AG04450 (cell line): Measurements from ENCODE around the gene ZC3H8. TPM values are rescaled to one million over a fixed set of nuclear protein-coding genes. Genes with fewer than 3 reads are reported as not detected.

Experiments
- CTCF ChIA-PET: fragments of 300-600, 350-600 bp; formaldehyde crosslinking; extraction: SDS; loops from one replicate; lab custom pipeline; 2022; ENCODE audit warnings: antibody characterized with exemption, inconsistent platforms; lab: Charles Lee
- POLR2A ChIA-PET: fragments of 350-600 bp; formaldehyde crosslinking; extraction: SDS; loops from one replicate; lab custom pipeline; 2021; ENCODE audit warnings: antibody characterized with exemption, inconsistent platforms; lab: Yijun Ruan, JAX
- DNase-seq: peaks from one replicate; pipeline ENCODE4 v3.0.0-alpha.2; 2011; ENCODE audit warnings: low read depth, low spot score
- H3K27ac ChIP-seq: one replicate; pipeline ENCODE4 v1.5.1; 2012; ENCODE audit warnings: low read depth, low read length, control low read depth
- H3K27me3 ChIP-seq: one replicate; pipeline ENCODE4 v1.6.0; 2012; ENCODE audit warnings: low read length; ENCODE audit not compliant: control insufficient read depth, insufficient read depth
- H3K4me3 ChIP-seq: 2 replicates; pipeline ENCODE4 v1.5.1; 2011; ENCODE audit warnings: mild to moderate bottlenecking, low read depth, low read length, control low read depth
- H3K9me3 ChIP-seq: 2 replicates; pipeline ENCODE4 v1.5.1; 2012; ENCODE audit warnings: low read length; ENCODE audit not compliant: control insufficient read depth, insufficient read depth
- CTCF ChIP-seq: IDR thresholded peaks from 2 replicates; pipeline ENCODE4 v1.5.1; 2011; ENCODE audit warnings: low read depth, low read length, control low read depth, inconsistent platforms
- polyA plus RNA-seq: library from polyadenylated mRNA; depleted of rRNA; stranded (reverse); fragments of >200 nt; gene quantifications from 2 replicates; pipeline ENCODE4 v1.2.3, GENCODE V29; 2011

The ZC3H8 gene
- polyA plus RNA-seq, 1 experiment = 4.4 TPM

- ChIA-PET POLR2A (no interaction called here), CTCF (interaction anchor here (0.6 kb wide), 1 partner anchor 132 kb away, joined by 6 read pairs; no protein-coding TSS in a partner anchor)
- no peak overlapping the region for H3K4me3 ChIP-seq
Measured at GRCh38 chr2:112239862-112240261, 15.0 kb downstream of the ZC3H8 start.

GRCh38 chr2:112230371-112230770 lies 24.5 kb downstream of the ZC3H8 start:
- Histone ChIP-seq H3K27ac (no peak overlapping the region), H3K4me3 (no peak overlapping the region), H3K27me3 (no peaks in the 10 kb centered on the region), H3K9me3 (no peaks in the 10 kb centered on the region)
- DNase-seq = no peak
- POLR2A ChIA-PET = no interaction called here
- CTCF ChIA-PET = no interaction called here
- no peak for TF ChIP-seq CTCF

More at GRCh38 chr2:112239862-112240261, 15.0 kb downstream of the ZC3H8 start:
- Histone ChIP-seq H3K27me3 (no peaks in the 10 kb centered on the region), H3K27ac (no peak overlapping the region), H3K9me3 (no peaks in the 10 kb centered on the region)
- no peak for TF ChIP-seq CTCF
- no peak for DNase-seq

- Histone ChIP-seq H3K9me3 (no peaks in the 10 kb centered on the region), H3K27me3 (no peaks in the 10 kb centered on the region), H3K4me3 (no peak overlapping the region), H3K27ac (no peak overlapping the region)
- ChIA-PET CTCF (no interaction called here), POLR2A (no interaction called here)
- TF ChIP-seq CTCF = no peak
- DNase-seq = no peak
Measured at GRCh38 chr2:112229348-112229747, 25.5 kb downstream of the ZC3H8 start.

GRCh38 chr2:112220831-112221230 lies 34.0 kb downstream of the ZC3H8 start:
- TF ChIP-seq CTCF = no peak
- H3K27me3 ChIP-seq = no peaks in the 10 kb centered on the region
- DNase-seq = no peak
- no peak overlapping the region for H3K4me3 ChIP-seq
- no peak overlapping the region for H3K27ac ChIP-seq
- ChIA-PET POLR2A (no interaction called here), CTCF (no interaction called here)
- peaks cover 4% of the 10 kb centered on the region; the same call in 1 of the 2 replicates for H3K9me3 ChIP-seq

GRCh38 chr2:112220186-112220585 lies 34.7 kb downstream of the ZC3H8 start:
- no peaks in the 10 kb centered on the region for H3K27me3 ChIP-seq
- ChIA-PET POLR2A (no interaction called here), CTCF (no interaction called here)

More at GRCh38 chr2:112220186-112220585, 34.7 kb downstream of the ZC3H8 start:
- Histone ChIP-seq H3K4me3 (no peak overlapping the region), H3K27ac (no peak overlapping the region), H3K9me3 (peaks cover 4% of the 10 kb centered on the region; the same call in 1 of the 2 replicates)
- DNase-seq = no peak
- no peak for TF ChIP-seq CTCF
